Peyer's patch (tissue), 4 donors: ENCODE measurements around the gene CNN2.

Experiments used
- CTCF ChIP-seq, 6 experiments: fragments of 450-650 bp in 4 of 6; fragments of 200-600 bp in 2 of 6; sonication (generic) in 1 of 6; IDR thresholded peaks; one replicate each; pipeline ENCODE4 v1.5.1; 2017 to 2019; ENCODE audit warnings: antibody characterized with exemption in 6 of 6, mild to moderate bottlenecking in 3 of 6, moderate library complexity in 1 of 6
- POLR2A ChIP-seq, 2 donors: fragments of 450-650 bp; IDR thresholded peaks; one replicate each; pipeline ENCODE4 v1.5.1; 2017; ENCODE audit warnings: antibody characterized with exemption in 2 of 2, mild to moderate bottlenecking in 2 of 2, moderate library complexity in 2 of 2

- TF ChIP-seq CTCF (IDR thresholded peaks at IDR 0.05) (no peak), POLR2A (IDR thresholded peaks at IDR 0.05) (no peak)
These were observed 21.4 kb upstream of the CNN2 start for GRCh38 chr19:1004803-1005664.
